Ishikawa (cell line): ENCODE results near the gene KRTAP19-6.

Experiments used
- CEBPB ChIP-seq: IDR thresholded peaks from 2 replicates; pipeline ENCODE4 v1.6.1; 2012
- CREB1 ChIP-seq: IDR thresholded peaks from 2 replicates; pipeline ENCODE4 v1.6.1; 2012; ENCODE audit warnings: low read depth
- EGR1 ChIP-seq: IDR thresholded peaks from 2 replicates; pipeline ENCODE4 v1.6.1; 2012
- EP300 ChIP-seq: IDR thresholded peaks from 2 replicates; pipeline ENCODE4 v1.6.1; 2012; ENCODE audit warnings: borderline replicate concordance
- FOXM1 ChIP-seq: IDR thresholded peaks from 2 replicates; pipeline ENCODE4 v1.6.1; 2012; ENCODE audit warnings: low read depth, borderline replicate concordance
- MAX ChIP-seq: IDR thresholded peaks from 2 replicates; pipeline ENCODE4 v1.6.1; 2012
- NFIC ChIP-seq: IDR thresholded peaks from 2 replicates; pipeline ENCODE4 v1.6.1; 2012
- RAD21 ChIP-seq: IDR thresholded peaks from 2 replicates; pipeline ENCODE4 v1.6.1; 2012; ENCODE audit warnings: low read depth
- REST ChIP-seq: IDR thresholded peaks from 2 replicates; pipeline ENCODE4 v1.6.1; 2012; ENCODE audit warnings: low read depth, mild to moderate bottlenecking
- TAF1 ChIP-seq: IDR thresholded peaks from 2 replicates; pipeline ENCODE4 v1.6.1; 2012; ENCODE audit warnings: low read depth, mild to moderate bottlenecking
- TCF12 ChIP-seq: IDR thresholded peaks from 2 replicates; pipeline ENCODE4 v1.6.1; 2012; ENCODE audit warnings: low read depth
- TEAD4 ChIP-seq: IDR thresholded peaks from 2 replicates; pipeline ENCODE4 v1.6.1; 2012
- USF1 ChIP-seq: IDR thresholded peaks from 2 replicates; pipeline ENCODE4 v1.6.1; 2012
- YY1 ChIP-seq: IDR thresholded peaks from 2 replicates; pipeline ENCODE4 v1.6.1; 2012; ENCODE audit warnings: low read depth
- ZBTB7A ChIP-seq: IDR thresholded peaks from 2 replicates; pipeline ENCODE4 v1.6.1; 2012; ENCODE audit warnings: low read depth

KRTAP19-6 gene

GRCh38 chr21:30579346-30579745 lies 37.7 kb upstream of the KRTAP19-6 start:
- TF ChIP-seq TEAD4 (no peak), TCF12 (no peak), TAF1 (no peak), CEBPB (no peak), YY1 (no peak), CREB1 (no peak), NFIC (no peak), MAX (no peak), ZBTB7A (no peak), USF1 (no peak), REST (no peak), FOXM1 (no peak), EP300 (no peak), EGR1 (no peak), RAD21 (no peak)

GRCh38 chr21:30577766-30578165 lies 36.1 kb upstream of the KRTAP19-6 start:
- TF ChIP-seq NFIC (no peak), RAD21 (no peak), USF1 (no peak), REST (no peak), EGR1 (no peak), FOXM1 (no peak), TAF1 (no peak), CEBPB (no peak)

- TF ChIP-seq RAD21: no peak
- TF ChIP-seq YY1: no peak
- TF ChIP-seq USF1: no peak
- TF ChIP-seq ZBTB7A: no peak
- no peak for TF ChIP-seq TEAD4
- TF ChIP-seq CEBPB: no peak
- no peak for TF ChIP-seq FOXM1
- no peak for TF ChIP-seq REST
- no peak for TF ChIP-seq NFIC
- TF ChIP-seq CREB1: no peak
- no peak for TF ChIP-seq MAX
- no peak for TF ChIP-seq EGR1
- TF ChIP-seq TCF12: no peak
- no peak for TF ChIP-seq TAF1
- TF ChIP-seq EP300: no peak
These were observed 26.0 kb upstream of the KRTAP19-6 start for GRCh38 chr21:30567617-30568016.

GRCh38 chr21:30563630-30564029 lies 22.0 kb upstream of the KRTAP19-6 start:
- TF ChIP-seq USF1: no peak
- no peak for TF ChIP-seq CREB1
- no peak for TF ChIP-seq EGR1
- TF ChIP-seq CEBPB: no peak
- no peak for TF ChIP-seq TCF12
- TF ChIP-seq EP300: no peak
- TF ChIP-seq FOXM1: no peak
- TF ChIP-seq NFIC: no peak
- TF ChIP-seq TAF1: no peak
- TF ChIP-seq ZBTB7A: no peak
- no peak for TF ChIP-seq YY1
- TF ChIP-seq MAX: no peak
- no peak for TF ChIP-seq RAD21
- no peak for TF ChIP-seq REST
